PC-9 (cell line): ENCODE results near the gene LYRM1. TPM values are rescaled to one million over a fixed set of nuclear protein-coding genes. Genes with fewer than 3 reads are reported as not detected.

Experiments used
- BruUV-seq: library from RNA; stranded (reverse); fragments of 400-500 nt; replicated peaks from 2 replicates; lab custom pipeline; 2021; lab: Mats Ljungman, UMichigan
- CTCF ChIA-PET: fragments of 300-600 bp; sonication (Branson Sonifier 250); formaldehyde crosslinking; loops from one replicate; lab custom pipeline; 2022; ENCODE audit warnings: antibody characterized with exemption; lab: Charles Lee
- POLR2A ChIA-PET: fragments of 300-600 bp; sonication (Branson Sonifier 250); formaldehyde crosslinking; loops from one replicate; lab custom pipeline; 2022; ENCODE audit warnings: antibody characterized with exemption; ENCODE audit not compliant: unreplicated experiment; lab: Charles Lee
- DNase-seq, 2 experiments: peaks; one replicate each; pipeline versions ENCODE4 v3.0.0 to v3.0.0-alpha.2; 2015 to 2022; ENCODE audit warnings: mixed read lengths in 1 of 2
- H2AFZ ChIP-seq: fragments of 200-600 bp; sonication (generic); 2 replicates; pipeline ENCODE4 v1.8.1; 2017; ENCODE audit warnings: antibody characterized with exemption
- H3F3A ChIP-seq: fragments of 200-600 bp; sonication (generic); 2 replicates; pipeline ENCODE4 v1.8.1; 2017; ENCODE audit warnings: antibody characterized with exemption, mild to moderate bottlenecking, low read depth; ENCODE audit not compliant: insufficient read depth
- H3K27ac ChIP-seq: fragments of 200-600 bp; sonication (generic); 2 replicates; pipeline ENCODE4 v1.6.1; 2016; ENCODE audit warnings: mixed run types
- H3K27me3 ChIP-seq: fragments of 200-600 bp; sonication (generic); 2 replicates; pipeline ENCODE4 v1.6.1; 2016; ENCODE audit warnings: low read depth, mixed run types; ENCODE audit not compliant: insufficient read depth
- H3K36me3 ChIP-seq: fragments of 200-600 bp; sonication (generic); 2 replicates; pipeline ENCODE4 v1.6.1; 2016; ENCODE audit warnings: low read depth, mixed run types
- H3K4me1 ChIP-seq: fragments of 200-600 bp; sonication (generic); replicated peaks from 2 replicates; pipeline ENCODE4 v1.6.1; 2016; ENCODE audit warnings: mixed run types; ENCODE audit not compliant: insufficient read depth
- H3K4me2 ChIP-seq: fragments of 200-600 bp; sonication (generic); 2 replicates; pipeline ENCODE4 v1.6.1; 2017; ENCODE audit warnings: mixed run types
- H3K4me3 ChIP-seq: fragments of 200-600 bp; sonication (generic); 2 replicates; pipeline ENCODE4 v1.6.1; 2016; ENCODE audit warnings: mixed run types
- H3K79me2 ChIP-seq: fragments of 200-600 bp; sonication (generic); 2 replicates; pipeline ENCODE4 v1.6.1; 2017; ENCODE audit warnings: low read depth, mixed run types
- H3K9me2 ChIP-seq: fragments of 200-600 bp; sonication (generic); 2 replicates; pipeline ENCODE4 v1.8.1; 2017; ENCODE audit warnings: mild to moderate bottlenecking; ENCODE audit not compliant: insufficient read depth
- H3K9me3 ChIP-seq: fragments of 200-600 bp; sonication (generic); 2 replicates; pipeline ENCODE4 v1.8.1; 2016; ENCODE audit warnings: low read depth; ENCODE audit not compliant: insufficient read depth
- H4K20me1 ChIP-seq: fragments of 200-600 bp; sonication (generic); 2 replicates; pipeline ENCODE4 v1.8.1; 2017; ENCODE audit not compliant: insufficient read depth
- CTCF ChIP-seq: fragments of 200-600 bp; sonication (generic); conservative IDR thresholded peaks from 2 replicates; pipeline ENCODE4 v1.6.1; 2017; ENCODE audit warnings: mixed run types, antibody characterized with exemption, mild to moderate bottlenecking, moderate library complexity
- EZH2 ChIP-seq: fragments of 200-600 bp; sonication (generic); IDR thresholded peaks from 2 replicates; pipeline ENCODE4 v1.8.0; 2017; ENCODE audit warnings: antibody characterized with exemption, low read depth
- intact Hi-C: fragments of 100-400 bp; cut with micrococcal nuclease; formaldehyde crosslinking; loops from one replicate; pipeline ENCODE4 v1.10.0; 2022; ENCODE audit not compliant: unreplicated experiment
- total RNA-seq: library from RNA; stranded (reverse); gene quantifications from 2 replicates; pipeline ENCODE4 v1.2.3, GENCODE V29; 2021

Gene LYRM1
- total RNA-seq, 1 experiment from 2014 or later: 51.7 TPM

- intact Hi-C loops: no loop called here
- Histone ChIP-seq H3F3A (peaks cover 4% of the 10 kb centered on the region; the same call in 1 of the 2 replicates), H3K4me1 (peaks cover 3% of the 10 kb centered on the region; the same call in 1 of the 2 replicates), H3K79me2 (peaks cover 86% of the 10 kb centered on the region), H4K20me1 (peaks cover 16% of the 10 kb centered on the region; the same call in 1 of the 2 replicates), H3K36me3 (no peaks in the 10 kb centered on the region), H3K4me2 (no peak overlapping the region), H3K9me2 (no peaks in the 10 kb centered on the region), H2AFZ (no peak overlapping the region), H3K9me3 (no peaks in the 10 kb centered on the region), H3K27me3 (no peaks in the 10 kb centered on the region), H3K4me3 (no peak overlapping the region), H3K27ac (no peak overlapping the region)
- TF ChIP-seq EZH2: no peak
- no peak for TF ChIP-seq CTCF
- ChIA-PET POLR2A (interaction anchor here (0.7 kb wide), 1 partner anchor 94 kb away, joined by 15 read pairs; no protein-coding TSS in a partner anchor), CTCF (no interaction called here)
- DNase-seq: no peak
- BruUV-seq: no TSS peak
These were observed 28.4 kb upstream of the LYRM1 start for GRCh38 chr16:20871941-20872815.

GRCh38 chr16:20873331-20873730 lies 27.2 kb upstream of the LYRM1 start:
- H3K4me3 ChIP-seq: no peak overlapping the region
- no peak overlapping the region for H2AFZ ChIP-seq
- DNase-seq: no peak
- no peaks in the 10 kb centered on the region for H3K27me3 ChIP-seq
- no peaks in the 10 kb centered on the region for H3K4me1 ChIP-seq
- peaks cover 3% of the 10 kb centered on the region; the same call in 1 of the 2 replicates for H3F3A ChIP-seq
- H3K9me3 ChIP-seq: no peaks in the 10 kb centered on the region
- peaks cover 86% of the 10 kb centered on the region for H3K79me2 ChIP-seq
- no TSS peak for BruUV-seq
- no peak overlapping the region for H3K27ac ChIP-seq
- intact Hi-C loops: no loop called here
- no peaks in the 10 kb centered on the region for H3K9me2 ChIP-seq
- peaks cover 16% of the 10 kb centered on the region; the same call in 1 of the 2 replicates for H4K20me1 ChIP-seq
- ChIA-PET POLR2A (no interaction called here), CTCF (no interaction called here)
- H3K4me2 ChIP-seq: no peak overlapping the region
- no peaks in the 10 kb centered on the region for H3K36me3 ChIP-seq
- no peak for TF ChIP-seq EZH2
- no peak for TF ChIP-seq CTCF

- POLR2A ChIA-PET: no interaction called here
These were observed 26.4 kb upstream of the LYRM1 start for GRCh38 chr16:20874088-20874581.

More at GRCh38 chr16:20874088-20874581, 26.4 kb upstream of the LYRM1 start:
- H3K36me3 ChIP-seq: no peaks in the 10 kb centered on the region
- peaks cover 88% of the 10 kb centered on the region for H3K79me2 ChIP-seq
- no peak for DNase-seq
- no peaks in the 10 kb centered on the region for H3K27me3 ChIP-seq
- TF ChIP-seq EZH2 (no peak), CTCF (no peak)
- no peak overlapping the region for H2AFZ ChIP-seq
- no peaks in the 10 kb centered on the region for H3K9me3 ChIP-seq
- H3K4me1 ChIP-seq: peaks cover 5% of the 10 kb centered on the region
- no peak overlapping the region for H3K4me2 ChIP-seq
- BruUV-seq: no TSS peak
- H3K4me3 ChIP-seq: no peak overlapping the region
- no peaks in the 10 kb centered on the region for H3K9me2 ChIP-seq
- CTCF ChIA-PET: no interaction called here
- peaks cover 1% of the 10 kb centered on the region; the same call in 1 of the 2 replicates for H3F3A ChIP-seq
- intact Hi-C loops: no loop called here
- no peak overlapping the region for H3K27ac ChIP-seq
- H4K20me1 ChIP-seq: peaks cover 12% of the 10 kb centered on the region; the same call in 1 of the 2 replicates
